KOPT-K1 (cell line): ENCODE data around the gene TMEM151A.

Source experiments
- H3K27ac ChIP-seq: fragments of 200-600 bp; sonication (generic); 2 replicates; pipeline ENCODE4 v1.5.1; 2016; ENCODE audit warnings: antibody characterized with exemption, mild to moderate bottlenecking, low read depth, low read length; ENCODE audit not compliant: poor library complexity, severe bottlenecking
- H3K36me3 ChIP-seq: fragments of 200-600 bp; sonication (generic); 2 replicates; pipeline ENCODE4 v1.5.1; 2017; ENCODE audit warnings: antibody characterized with exemption, mild to moderate bottlenecking, low read length, moderate library complexity; ENCODE audit not compliant: insufficient read depth
- H3K9me3 ChIP-seq: fragments of 200-600 bp; sonication (generic); 2 replicates; pipeline ENCODE4 v1.5.1; 2017; ENCODE audit warnings: antibody characterized with exemption, low read length, mild to moderate bottlenecking; ENCODE audit not compliant: insufficient read depth, poor library complexity, severe bottlenecking

The TMEM151A gene

GRCh38 chr11:66285250-66285947, 6.3 kb upstream of the TMEM151A start:
- H3K9me3 ChIP-seq = no peaks in the 10 kb centered on the region
- no peak overlapping the region for H3K27ac ChIP-seq
- peaks cover 13% of the 10 kb centered on the region; the same call in 1 of the 2 replicates for H3K36me3 ChIP-seq

GRCh38 chr11:66286699-66287098, 5.0 kb upstream of the TMEM151A start:
- peaks cover 13% of the 10 kb centered on the region; the same call in 1 of the 2 replicates for H3K36me3 ChIP-seq
- H3K27ac ChIP-seq = no peak overlapping the region
- H3K9me3 ChIP-seq = no peaks in the 10 kb centered on the region

GRCh38 chr11:66287211-66287888, 4.3 kb upstream of the TMEM151A start:
- Histone ChIP-seq H3K9me3 (no peaks in the 10 kb centered on the region), H3K27ac (peak overlapping the region; percentile 69), H3K36me3 (peaks cover 13% of the 10 kb centered on the region; the same call in 1 of the 2 replicates)

- H3K27ac ChIP-seq = peak overlapping the region; percentile 69
- no peaks in the 10 kb centered on the region for H3K9me3 ChIP-seq
- H3K36me3 ChIP-seq = peaks cover 13% of the 10 kb centered on the region; the same call in 1 of the 2 replicates
Observed at GRCh38 chr11:66287889-66288670, 3.6 kb upstream of the TMEM151A start.

GRCh38 chr11:66288671-66289547, 2.8 kb upstream of the TMEM151A start, which contains the start of gene YIF1A:
Gene YIF1A, minus strand, starts transcription at chr11:66289143. Its CDS starts 158 bp downstream, at chr11:66288985.
- H3K27ac ChIP-seq = peak within 1 kb of the TSS; percentile 69

GRCh38 chr11:66289548-66290329, 2.0 kb upstream of the TMEM151A start:
- peak overlapping the region; percentile 39 for H3K27ac ChIP-seq
- no peaks in the 10 kb centered on the region for H3K9me3 ChIP-seq
- peaks cover 8% of the 10 kb centered on the region; the same call in 1 of the 2 replicates for H3K36me3 ChIP-seq

More at GRCh38 chr11:66288671-66289547, 2.8 kb upstream of the TMEM151A start, which contains the start of gene YIF1A:
- peaks cover 13% of the 10 kb centered on the region; the same call in 1 of the 2 replicates for H3K36me3 ChIP-seq
- H3K9me3 ChIP-seq = no peaks in the 10 kb centered on the region

- no peaks in the 10 kb centered on the region for H3K9me3 ChIP-seq
- H3K36me3 ChIP-seq = peaks cover 3% of the 10 kb centered on the region; the same call in 1 of the 2 replicates
- no peak overlapping the region for H3K27ac ChIP-seq
Observed at GRCh38 chr11:66290330-66290621, 1.4 kb upstream of the TMEM151A start.

- Histone ChIP-seq H3K27ac (no peak overlapping the region), H3K9me3 (no peaks in the 10 kb centered on the region), H3K36me3 (no peaks in the 10 kb centered on the region)
Observed at GRCh38 chr11:66291303-66291705, 390 bp upstream of the TMEM151A start.

- Histone ChIP-seq H3K9me3 (no peaks in the 10 kb centered on the region), H3K36me3 (no peaks in the 10 kb centered on the region), H3K27ac (no peak overlapping the region)
Observed at GRCh38 chr11:66292543-66293332, 1.0 kb downstream of the TMEM151A start.

GRCh38 chr11:66293352-66293751, 1.7 kb downstream of the TMEM151A start:
- Histone ChIP-seq H3K36me3 (no peaks in the 10 kb centered on the region), H3K27ac (no peak overlapping the region), H3K9me3 (no peaks in the 10 kb centered on the region)

- Histone ChIP-seq H3K9me3 (no peaks in the 10 kb centered on the region), H3K27ac (no peak overlapping the region), H3K36me3 (no peaks in the 10 kb centered on the region)
Observed at GRCh38 chr11:66293777-66294625, 2.3 kb downstream of the TMEM151A start.
